NOMO-1 (cell line): Measurements from ENCODE around the gene TMED6.
"Not testable (repeated sequence)": the region's sequence is repeated elsewhere in the genome, so short reads cannot be mapped to it uniquely, and the experiment has no call there.

Experiments used
- DNase-seq, 2 experiments: peaks; one replicate each; lab custom pipeline; 2025; ENCODE audit not compliant: unreplicated experiment in 2 of 2; lab: John Stamatoyannopoulos, UW

Gene TMED6

DNA sequence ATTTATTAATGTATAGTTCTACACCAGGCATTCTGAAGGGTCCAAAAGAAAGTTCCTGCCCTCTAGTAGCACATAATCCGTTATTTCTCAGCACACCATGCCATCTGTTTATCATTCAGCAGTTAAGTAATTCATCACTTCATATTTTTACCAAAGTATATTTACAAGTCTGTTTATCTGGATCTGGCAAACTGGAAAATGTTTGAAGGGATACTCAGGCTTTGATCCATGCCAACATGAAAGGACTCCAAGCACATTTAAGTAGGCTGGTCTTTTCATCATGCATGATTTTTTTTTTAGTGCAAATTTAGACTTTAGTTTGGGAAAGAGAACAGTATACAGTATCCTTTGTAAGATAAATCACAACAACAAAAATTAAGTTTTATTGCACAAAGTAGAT is 44.5 kb downstream of the TMED6 start:
- no peak for DNase-seq

DNA sequence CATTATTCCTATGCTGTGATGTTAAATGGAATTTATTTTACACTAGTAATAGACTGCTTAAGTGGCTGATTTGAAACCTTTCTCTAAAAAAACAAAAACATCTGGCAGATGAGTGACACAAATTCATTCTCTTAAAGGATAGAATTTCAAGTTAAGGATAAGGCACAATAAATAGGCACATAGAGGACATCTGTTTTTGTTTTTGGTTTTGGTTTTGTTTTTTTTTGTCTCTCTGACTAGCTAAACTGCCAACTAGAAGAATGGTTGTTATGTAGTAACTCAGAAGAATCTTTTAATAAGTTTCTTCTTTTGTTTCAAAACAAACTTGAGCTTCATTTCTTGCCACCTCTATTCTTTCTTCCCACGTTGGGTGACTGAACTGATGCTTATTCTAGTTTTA is 45.6 kb downstream of the TMED6 start:
- DNase-seq: no peak

DNA sequence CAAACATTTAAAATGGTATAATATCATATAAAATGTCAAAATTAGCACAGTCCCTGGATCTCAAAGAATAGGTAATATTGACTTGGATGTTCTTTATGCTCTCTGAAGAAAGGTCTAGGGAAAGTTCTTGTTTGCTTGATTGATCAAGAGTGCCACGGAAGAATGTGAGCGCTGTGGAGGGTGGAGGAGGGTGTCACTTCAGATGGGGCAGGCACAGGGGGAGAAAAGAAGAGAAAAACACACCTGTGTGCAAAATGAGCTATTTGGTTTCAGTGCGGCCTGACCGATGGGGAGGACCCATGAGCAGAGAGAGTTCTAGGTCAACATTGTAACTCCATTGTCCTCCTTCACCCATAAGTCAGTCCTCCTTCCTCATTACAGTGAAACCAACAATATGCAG is 49.3 kb downstream of the TMED6 start:
- DNase-seq: no peak

DNA sequence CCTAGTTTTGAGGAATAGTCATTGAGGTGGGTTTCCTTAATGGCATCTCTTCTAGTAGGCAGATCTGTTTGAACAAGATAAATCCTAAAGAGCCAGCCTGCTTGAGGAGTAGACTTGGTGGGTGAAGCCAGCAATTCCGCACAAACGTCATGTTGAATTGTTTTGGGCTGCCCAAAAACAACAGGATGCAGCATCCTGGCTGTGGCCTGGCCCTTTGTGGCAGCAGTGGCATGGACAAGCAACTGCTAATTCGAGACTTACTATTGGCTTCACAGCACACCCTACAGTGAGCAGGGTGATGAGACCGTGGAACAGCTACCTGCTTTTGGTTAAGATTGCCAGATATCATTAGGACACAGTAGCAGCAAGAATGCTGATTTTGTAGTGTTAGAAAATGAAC is 49.7 kb downstream of the TMED6 start:
- DNase-seq: no peak

- DNase-seq: no peak
These were observed 50.4 kb downstream of the TMED6 start for GRCh38 chr16:69301187-69301586.

- DNase-seq: no peak
These were observed 53.3 kb downstream of the TMED6 start for GRCh38 chr16:69298261-69298660.

DNA sequence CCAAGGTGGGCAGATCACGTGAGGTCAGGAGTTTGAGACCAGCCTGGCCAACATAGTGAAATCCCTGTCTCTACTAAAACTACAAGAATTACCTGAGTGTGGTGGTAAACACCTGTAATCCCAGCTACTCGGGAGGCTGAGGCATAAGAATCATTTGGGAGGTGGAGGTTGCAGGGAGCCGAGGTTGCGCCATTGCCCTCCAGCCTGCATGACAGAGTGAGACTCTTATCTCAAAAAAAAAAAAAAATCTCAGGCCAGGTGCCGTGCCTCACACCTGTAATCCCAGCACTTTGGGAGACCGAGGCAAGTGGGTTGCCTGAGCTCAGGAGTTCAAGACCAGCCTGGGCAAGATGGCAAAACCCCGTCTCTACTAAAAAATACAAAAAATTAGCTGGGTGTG is 54.8 kb downstream of the TMED6 start:
- not testable (repeated sequence) for DNase-seq

- no peak for DNase-seq
These were observed 57.5 kb downstream of the TMED6 start for GRCh38 chr16:69294051-69294450.

GRCh38 chr16:69293401-69293800 is 58.2 kb downstream of the TMED6 start:
- no peak for DNase-seq
